GM19351 (cell line): Measurements from ENCODE around the gene GPR171.

ENCODE experiments used
- ATAC-seq: cut with Tn5 transposase; IDR thresholded peaks from one replicate; pipeline ENCODE4 v1.9.1; 2021; ENCODE audit warnings: mild to moderate bottlenecking, moderate library complexity; ENCODE audit not compliant: unreplicated experiment

GPR171 gene

GRCh38 chr3:151214459-151214858, 11.4 kb upstream of the GPR171 start:
- ATAC-seq, result no peak

GRCh38 chr3:151213881-151214280, 10.9 kb upstream of the GPR171 start:
- no peak for ATAC-seq

GRCh38 chr3:151213151-151213550, 10.1 kb upstream of the GPR171 start:
- no peak for ATAC-seq

GRCh38 chr3:151210676-151211381, 7.8 kb upstream of the GPR171 start:
- peak; percentile 54 for ATAC-seq

- ATAC-seq, result no peak
Observed at GRCh38 chr3:151209654-151210053, 6.6 kb upstream of the GPR171 start.

GRCh38 chr3:151206201-151206600, 3.2 kb upstream of the GPR171 start:
- no peak for ATAC-seq

GRCh38 chr3:151205482-151205881, 2.5 kb upstream of the GPR171 start:
- ATAC-seq, result no peak

GRCh38 chr3:151204530-151205402, 1.8 kb upstream of the GPR171 start:
- ATAC-seq, result no peak

GRCh38 chr3:151201051-151201730, 1.8 kb downstream of the GPR171 start:
- no peak for ATAC-seq

- ATAC-seq, result no peak
Observed at GRCh38 chr3:151200586-151200985, 2.4 kb downstream of the GPR171 start.

- no peak for ATAC-seq
Observed at GRCh38 chr3:151199554-151200438, 3.2 kb downstream of the GPR171 start.

GRCh38 chr3:151198849-151199248, 4.2 kb downstream of the GPR171 start:
- no peak for ATAC-seq

- no peak for ATAC-seq
Observed at GRCh38 chr3:151197981-151198767, 4.8 kb downstream of the GPR171 start.

GRCh38 chr3:151197228-151197627, 5.8 kb downstream of the GPR171 start:
- no peak for ATAC-seq

GRCh38 chr3:151196434-151196833, 6.6 kb downstream of the GPR171 start:
- no peak for ATAC-seq

- no peak for ATAC-seq
Observed at GRCh38 chr3:151195826-151196225, 7.2 kb downstream of the GPR171 start.

- ATAC-seq, result no peak
Observed at GRCh38 chr3:151192545-151192944, 10.5 kb downstream of the GPR171 start.

- no peak for ATAC-seq
Observed at GRCh38 chr3:151191095-151191494, 11.9 kb downstream of the GPR171 start.

GRCh38 chr3:151183265-151183671, 19.7 kb downstream of the GPR171 start:
- no peak for ATAC-seq
